WTC11 (cell line): Measurements from ENCODE around the gene SH3BP5.

Experiments
- EMX1 ChIP-seq: fragments of 250-450 bp; sonication (Bioruptor Pico); IDR thresholded peaks from 2 replicates; pipeline ENCODE4 v1.8.0; 2021; ENCODE audit warnings: mild to moderate bottlenecking
- ERG ChIP-seq: fragments of 250-450 bp; sonication (Bioruptor Pico); IDR thresholded peaks from 2 replicates; pipeline ENCODE4 v1.8.0; 2021; ENCODE audit warnings: mild to moderate bottlenecking
- MLX ChIP-seq: sonication (generic); formaldehyde crosslinking; IDR thresholded peaks from 2 replicates; pipeline ENCODE4 v1.8.1; 2023; ENCODE audit warnings: mild to moderate bottlenecking, missing genetic modification reagents, moderate library complexity
- NR1H2 ChIP-seq: sonication (generic); formaldehyde crosslinking; IDR thresholded peaks from 2 replicates; pipeline ENCODE4 v1.9.0; 2021; ENCODE audit warnings: mild to moderate bottlenecking, moderate library complexity, missing genetic modification reagents
- TEAD1 ChIP-seq: sonication (generic); formaldehyde crosslinking; IDR thresholded peaks from 2 replicates; pipeline ENCODE4 v1.8.0; 2022; ENCODE audit warnings: mild to moderate bottlenecking, missing genetic modification reagents
- USF1 ChIP-seq: sonication (generic); formaldehyde crosslinking; IDR thresholded peaks from 2 replicates; pipeline ENCODE4 v1.8.0; 2022; ENCODE audit warnings: mild to moderate bottlenecking, missing genetic modification reagents
- TF ChIP-seq, protein P1 (sequence below): fragments of 200-600 bp; IDR thresholded peaks from 2 replicates; pipeline ENCODE4 v1.8.0; 2022; ENCODE audit warnings: antibody characterized with exemption
- TF ChIP-seq, protein P2 (sequence below): sonication (generic); formaldehyde crosslinking; IDR thresholded peaks from 2 replicates; pipeline ENCODE4 v1.8.1; 2022; ENCODE audit warnings: mild to moderate bottlenecking, missing genetic modification reagents, moderate library complexity, borderline replicate concordance
- TF ChIP-seq, protein P3 (sequence below): sonication (generic); formaldehyde crosslinking; IDR thresholded peaks from 2 replicates; pipeline ENCODE4 v1.8.1; 2023; ENCODE audit warnings: mild to moderate bottlenecking, missing genetic modification reagents, moderate library complexity
- TF ChIP-seq, protein P4 (sequence below): sonication (generic); formaldehyde crosslinking; IDR thresholded peaks from 2 replicates; pipeline ENCODE4 v1.8.0; 2022; ENCODE audit warnings: mild to moderate bottlenecking, missing genetic modification reagents
- TF ChIP-seq, protein P5 (sequence below): sonication (generic); formaldehyde crosslinking; IDR thresholded peaks from 2 replicates; pipeline ENCODE4 v1.8.0; 2022; ENCODE audit warnings: mild to moderate bottlenecking, missing genetic modification reagents

GRCh38 chr3:15326673-15327072 is 5.7 kb downstream of the SH3BP5 start:
- TF ChIP-seq USF1 (CRISPR knock-in tag) = no peak
- TF ChIP-seq, protein P1, sequence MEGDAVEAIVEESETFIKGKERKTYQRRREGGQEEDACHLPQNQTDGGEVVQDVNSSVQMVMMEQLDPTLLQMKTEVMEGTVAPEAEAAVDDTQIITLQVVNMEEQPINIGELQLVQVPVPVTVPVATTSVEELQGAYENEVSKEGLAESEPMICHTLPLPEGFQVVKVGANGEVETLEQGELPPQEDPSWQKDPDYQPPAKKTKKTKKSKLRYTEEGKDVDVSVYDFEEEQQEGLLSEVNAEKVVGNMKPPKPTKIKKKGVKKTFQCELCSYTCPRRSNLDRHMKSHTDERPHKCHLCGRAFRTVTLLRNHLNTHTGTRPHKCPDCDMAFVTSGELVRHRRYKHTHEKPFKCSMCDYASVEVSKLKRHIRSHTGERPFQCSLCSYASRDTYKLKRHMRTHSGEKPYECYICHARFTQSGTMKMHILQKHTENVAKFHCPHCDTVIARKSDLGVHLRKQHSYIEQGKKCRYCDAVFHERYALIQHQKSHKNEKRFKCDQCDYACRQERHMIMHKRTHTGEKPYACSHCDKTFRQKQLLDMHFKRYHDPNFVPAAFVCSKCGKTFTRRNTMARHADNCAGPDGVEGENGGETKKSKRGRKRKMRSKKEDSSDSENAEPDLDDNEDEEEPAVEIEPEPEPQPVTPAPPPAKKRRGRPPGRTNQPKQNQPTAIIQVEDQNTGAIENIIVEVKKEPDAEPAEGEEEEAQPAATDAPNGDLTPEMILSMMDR = no peak
- TF ChIP-seq NR1H2 (CRISPR knock-in tag) = no peak
- TF ChIP-seq MLX (CRISPR knock-in tag) = no peak
- TF ChIP-seq ERG (CRISPR knock-in tag) = no peak
- TF ChIP-seq, protein P2, sequence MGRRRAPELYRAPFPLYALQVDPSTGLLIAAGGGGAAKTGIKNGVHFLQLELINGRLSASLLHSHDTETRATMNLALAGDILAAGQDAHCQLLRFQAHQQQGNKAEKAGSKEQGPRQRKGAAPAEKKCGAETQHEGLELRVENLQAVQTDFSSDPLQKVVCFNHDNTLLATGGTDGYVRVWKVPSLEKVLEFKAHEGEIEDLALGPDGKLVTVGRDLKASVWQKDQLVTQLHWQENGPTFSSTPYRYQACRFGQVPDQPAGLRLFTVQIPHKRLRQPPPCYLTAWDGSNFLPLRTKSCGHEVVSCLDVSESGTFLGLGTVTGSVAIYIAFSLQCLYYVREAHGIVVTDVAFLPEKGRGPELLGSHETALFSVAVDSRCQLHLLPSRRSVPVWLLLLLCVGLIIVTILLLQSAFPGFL (CRISPR knock-in tag) = no peak
- TF ChIP-seq, protein P3, sequence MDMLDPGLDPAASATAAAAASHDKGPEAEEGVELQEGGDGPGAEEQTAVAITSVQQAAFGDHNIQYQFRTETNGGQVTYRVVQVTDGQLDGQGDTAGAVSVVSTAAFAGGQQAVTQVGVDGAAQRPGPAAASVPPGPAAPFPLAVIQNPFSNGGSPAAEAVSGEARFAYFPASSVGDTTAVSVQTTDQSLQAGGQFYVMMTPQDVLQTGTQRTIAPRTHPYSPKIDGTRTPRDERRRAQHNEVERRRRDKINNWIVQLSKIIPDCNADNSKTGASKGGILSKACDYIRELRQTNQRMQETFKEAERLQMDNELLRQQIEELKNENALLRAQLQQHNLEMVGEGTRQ = no peak
- TF ChIP-seq, protein P4, sequence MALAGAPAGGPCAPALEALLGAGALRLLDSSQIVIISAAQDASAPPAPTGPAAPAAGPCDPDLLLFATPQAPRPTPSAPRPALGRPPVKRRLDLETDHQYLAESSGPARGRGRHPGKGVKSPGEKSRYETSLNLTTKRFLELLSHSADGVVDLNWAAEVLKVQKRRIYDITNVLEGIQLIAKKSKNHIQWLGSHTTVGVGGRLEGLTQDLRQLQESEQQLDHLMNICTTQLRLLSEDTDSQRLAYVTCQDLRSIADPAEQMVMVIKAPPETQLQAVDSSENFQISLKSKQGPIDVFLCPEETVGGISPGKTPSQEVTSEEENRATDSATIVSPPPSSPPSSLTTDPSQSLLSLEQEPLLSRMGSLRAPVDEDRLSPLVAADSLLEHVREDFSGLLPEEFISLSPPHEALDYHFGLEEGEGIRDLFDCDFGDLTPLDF (CRISPR knock-in tag) = no peak
- no peak for TF ChIP-seq EMX1 (CRISPR knock-in tag)
- TF ChIP-seq, protein P5, sequence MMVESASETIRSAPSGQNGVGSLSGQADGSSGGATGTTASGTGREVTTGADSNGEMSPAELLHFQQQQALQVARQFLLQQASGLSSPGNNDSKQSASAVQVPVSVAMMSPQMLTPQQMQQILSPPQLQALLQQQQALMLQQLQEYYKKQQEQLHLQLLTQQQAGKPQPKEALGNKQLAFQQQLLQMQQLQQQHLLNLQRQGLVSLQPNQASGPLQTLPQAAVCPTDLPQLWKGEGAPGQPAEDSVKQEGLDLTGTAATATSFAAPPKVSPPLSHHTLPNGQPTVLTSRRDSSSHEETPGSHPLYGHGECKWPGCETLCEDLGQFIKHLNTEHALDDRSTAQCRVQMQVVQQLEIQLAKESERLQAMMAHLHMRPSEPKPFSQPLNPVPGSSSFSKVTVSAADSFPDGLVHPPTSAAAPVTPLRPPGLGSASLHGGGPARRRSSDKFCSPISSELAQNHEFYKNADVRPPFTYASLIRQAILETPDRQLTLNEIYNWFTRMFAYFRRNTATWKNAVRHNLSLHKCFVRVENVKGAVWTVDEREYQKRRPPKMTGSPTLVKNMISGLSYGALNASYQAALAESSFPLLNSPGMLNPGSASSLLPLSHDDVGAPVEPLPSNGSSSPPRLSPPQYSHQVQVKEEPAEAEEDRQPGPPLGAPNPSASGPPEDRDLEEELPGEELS (CRISPR knock-in tag) = no peak
- no peak for TF ChIP-seq TEAD1 (CRISPR knock-in tag)
